Gastrocnemius medialis (tissue), 4 donors: Measurements from ENCODE around the gene DMGDH. TPM values are rescaled to one million over a fixed set of nuclear protein-coding genes. Genes with fewer than 3 reads are reported as not detected.
A peak's percentile ranks its signal among the peaks of the same experiment; 100 is the strongest.

ENCODE experiments used
- ATAC-seq, 2 donors: fragments of 150-250 bp; one replicate each; pipeline ENCODE4 v1.9.1; 2016
- DNase-seq, 2 donors: peaks; one replicate each; pipeline ENCODE4 v3.0.0-alpha.2; 2019
- H3K27ac ChIP-seq, 4 donors: fragments of 200-600 bp; sonication (generic); 1 replicate in 1 of 4; 2 replicates in 3 of 4; pipeline ENCODE4 v1.5.1; 2016 to 2018; ENCODE audit warnings: mild to moderate bottlenecking in 2 of 4, moderate library complexity in 1 of 4
- H3K27me3 ChIP-seq, 3 donors: fragments of 200-600 bp; sonication (generic) in 2 of 3; 1 replicate in 1 of 3; 2 replicates in 2 of 3; pipeline versions ENCODE4 v1.5.1 to v1.6.0; 2016 to 2019; ENCODE audit warnings: mild to moderate bottlenecking in 1 of 3, moderate library complexity in 1 of 3
- H3K36me3 ChIP-seq, 2 donors: fragments of 200-600 bp; sonication (generic) in 1 of 2; one replicate each; pipeline ENCODE4 v1.5.1; 2017 to 2018
- H3K4me1 ChIP-seq, 2 donors: fragments of 200-600 bp; sonication (generic) in 1 of 2; one replicate each; pipeline ENCODE4 v1.5.1; 2016 to 2017; ENCODE audit warnings: mild to moderate bottlenecking in 2 of 2
- H3K4me3 ChIP-seq, 4 donors: fragments of 200-600 bp; sonication (generic) in 3 of 4; 1 replicate in 1 of 4; 2 replicates in 3 of 4; pipeline ENCODE4 v1.5.1; 2016 to 2019; ENCODE audit warnings: mild to moderate bottlenecking in 2 of 4
- H3K9me3 ChIP-seq, 3 donors: fragments of 200-600 bp; sonication (generic) in 2 of 3; 1 replicate in 1 of 3; 2 replicates in 2 of 3; pipeline ENCODE4 v1.5.1; 2016 to 2019
- POLR2A ChIP-seq, 2 donors: fragments of 450-650 bp; IDR thresholded peaks; one replicate each; pipeline ENCODE4 v1.6.1; 2017; ENCODE audit warnings: antibody characterized with exemption in 2 of 2, mild to moderate bottlenecking in 2 of 2, moderate library complexity in 2 of 2
- in situ Hi-C, 4 donors: fragments of 200-750 bp; cut with MboI; loops; one replicate each; pipeline versions ENCODE4 v1.15.0 to v1.8.0; 2017; ENCODE audit warnings: low sequenced_read_pairs in 4 of 4
- intact Hi-C: fragments of 100-400 bp; cut with DNase I; formaldehyde crosslinking; loops from one replicate; pipeline ENCODE4 v1.15.1; 2023; ENCODE audit warnings: low total_unique reads
- total RNA-seq, 4 donors: library from RNA; depleted of rRNA; stranded (reverse); fragments of >200 nt; gene quantifications; one replicate each; pipeline versions ENCODE4 v1.1.0 to v1.2.3, GENCODE V29; 2016
- TF ChIP-seq, protein P1 (sequence below), 5 experiments: fragments of 450-650 bp in 3 of 5; fragments of 200-600 bp in 2 of 5; sonication (generic) in 2 of 5; IDR thresholded peaks in 4 of 5; conservative IDR thresholded peaks in 1 of 5; 1 replicate in 4 of 5; 2 replicates in 1 of 5; pipeline ENCODE4 v1.5.1; 2016 to 2019; ENCODE audit warnings: antibody characterized with exemption in 5 of 5, mild to moderate bottlenecking in 3 of 5, moderate library complexity in 3 of 5

Gene DMGDH
- total RNA-seq, 4 donors from 2014 or later = 0.15 to 1.8 (median 0.65) TPM

DNA sequence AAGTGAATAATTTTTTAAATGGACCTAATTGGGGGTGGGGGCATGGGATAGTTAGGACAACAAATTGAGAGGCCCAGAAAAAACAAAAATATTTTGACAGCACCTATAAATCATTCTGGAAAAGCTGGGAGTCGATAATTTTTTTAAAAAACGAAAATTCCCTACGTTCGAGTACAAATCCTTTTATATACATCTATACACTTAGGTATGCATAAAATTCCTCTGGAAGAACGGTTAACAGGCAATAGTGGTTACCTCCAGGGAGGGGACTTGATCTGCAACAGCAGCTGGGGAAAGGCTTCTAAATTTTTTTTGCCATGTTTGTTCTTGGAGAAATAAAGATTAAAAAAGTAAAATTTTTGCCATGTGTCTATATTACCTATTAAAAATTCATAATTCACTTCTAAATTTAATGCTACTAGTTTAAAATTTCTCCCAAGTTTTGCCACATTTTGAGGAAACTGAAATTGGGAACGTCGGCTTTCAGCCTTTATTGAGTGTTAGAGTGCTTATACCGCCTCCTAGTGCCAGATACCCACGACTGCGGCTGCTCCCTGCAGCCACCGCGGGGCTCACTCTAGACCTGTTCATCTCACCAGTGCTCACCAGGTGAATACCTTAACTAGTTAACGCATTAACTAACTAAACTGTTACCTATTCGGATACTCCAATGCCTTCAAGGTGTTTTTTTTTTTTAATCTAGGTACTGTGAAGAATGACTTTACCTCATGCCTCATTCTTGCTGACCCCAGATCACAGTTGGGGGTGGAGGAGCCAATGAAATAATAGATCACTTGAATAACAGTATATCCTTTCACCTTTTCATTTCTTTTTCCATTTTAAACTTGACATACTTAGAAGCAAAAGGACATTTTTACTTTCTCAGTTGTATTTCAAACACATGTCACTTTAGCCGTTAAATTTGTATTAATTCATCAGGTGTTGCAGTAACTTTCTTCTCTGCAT is 40.3 kb upstream of the DMGDH start:
- Histone ChIP-seq H3K4me3 (no peak overlapping the region), H3K9me3 (no peaks in the 10 kb centered on the region), H3K27me3 (peaks cover 22 to 36% (median 33%) of the 10 kb centered on the region in 3 donors), H3K27ac (no peak overlapping the region), H3K4me1 (no peaks in the 10 kb centered on the region), H3K36me3 (no peaks in the 10 kb centered on the region)
- no peak for ATAC-seq
- intact Hi-C loops = loop anchor here (2.0 kb wide), 1 partner anchor 85 kb away; no protein-coding TSS in a partner anchor
- no peak for DNase-seq
- TF ChIP-seq, protein P1, sequence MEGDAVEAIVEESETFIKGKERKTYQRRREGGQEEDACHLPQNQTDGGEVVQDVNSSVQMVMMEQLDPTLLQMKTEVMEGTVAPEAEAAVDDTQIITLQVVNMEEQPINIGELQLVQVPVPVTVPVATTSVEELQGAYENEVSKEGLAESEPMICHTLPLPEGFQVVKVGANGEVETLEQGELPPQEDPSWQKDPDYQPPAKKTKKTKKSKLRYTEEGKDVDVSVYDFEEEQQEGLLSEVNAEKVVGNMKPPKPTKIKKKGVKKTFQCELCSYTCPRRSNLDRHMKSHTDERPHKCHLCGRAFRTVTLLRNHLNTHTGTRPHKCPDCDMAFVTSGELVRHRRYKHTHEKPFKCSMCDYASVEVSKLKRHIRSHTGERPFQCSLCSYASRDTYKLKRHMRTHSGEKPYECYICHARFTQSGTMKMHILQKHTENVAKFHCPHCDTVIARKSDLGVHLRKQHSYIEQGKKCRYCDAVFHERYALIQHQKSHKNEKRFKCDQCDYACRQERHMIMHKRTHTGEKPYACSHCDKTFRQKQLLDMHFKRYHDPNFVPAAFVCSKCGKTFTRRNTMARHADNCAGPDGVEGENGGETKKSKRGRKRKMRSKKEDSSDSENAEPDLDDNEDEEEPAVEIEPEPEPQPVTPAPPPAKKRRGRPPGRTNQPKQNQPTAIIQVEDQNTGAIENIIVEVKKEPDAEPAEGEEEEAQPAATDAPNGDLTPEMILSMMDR (IDR thresholded peaks at IDR 0.05 in 4 of 5, conservative IDR thresholded peaks at IDR 0.05 in 1 of 5) = peak in 3 of 5 experiments; percentile 16 to 47 (median 24)
- TF ChIP-seq POLR2A (IDR thresholded peaks at IDR 0.05) = no peak
- in situ Hi-C loops = loop anchor here in 1 of 4 donors (10.0 kb wide), 1 partner anchor 75 kb away; no protein-coding TSS in a partner anchor

DNA sequence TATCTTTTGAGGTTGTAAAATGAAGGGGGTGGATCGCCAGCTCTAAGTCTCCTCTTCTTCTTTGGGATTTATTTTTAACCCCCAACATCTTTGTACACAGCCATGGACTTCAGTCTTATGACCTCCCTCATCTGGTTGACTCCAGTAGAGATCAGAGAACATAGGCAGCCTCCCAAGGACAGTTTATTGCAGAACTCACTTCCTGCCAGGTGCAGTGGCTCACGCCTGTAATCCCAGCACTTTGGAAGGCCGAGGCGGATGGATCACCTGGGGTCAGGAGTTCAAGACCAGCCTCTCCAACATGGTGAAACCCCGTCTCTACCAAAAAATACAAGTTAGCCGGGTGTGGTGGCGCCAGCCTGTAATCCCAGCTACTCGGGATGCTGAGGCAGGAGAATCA is 39.3 kb upstream of the DMGDH start:
- TF ChIP-seq, protein P1 (IDR thresholded peaks at IDR 0.05 in 4 of 5, conservative IDR thresholded peaks at IDR 0.05 in 1 of 5) = no peak
- no peak for TF ChIP-seq POLR2A (IDR thresholded peaks at IDR 0.05)
- Histone ChIP-seq H3K27me3 (peaks cover 22 to 36% (median 30%) of the 10 kb centered on the region in 3 donors), H3K9me3 (no peaks in the 10 kb centered on the region), H3K27ac (no peak overlapping the region), H3K4me1 (no peaks in the 10 kb centered on the region), H3K4me3 (no peak overlapping the region), H3K36me3 (no peaks in the 10 kb centered on the region)
- ATAC-seq (no peak), DNase-seq (no peak)
- intact Hi-C loops = loop anchor here (2.0 kb wide), 1 partner anchor 84 kb away; no protein-coding TSS in a partner anchor
- in situ Hi-C loops = loop anchor here in 1 of 4 donors (10.0 kb wide), 1 partner anchor 74 kb away; no protein-coding TSS in a partner anchor

DNA sequence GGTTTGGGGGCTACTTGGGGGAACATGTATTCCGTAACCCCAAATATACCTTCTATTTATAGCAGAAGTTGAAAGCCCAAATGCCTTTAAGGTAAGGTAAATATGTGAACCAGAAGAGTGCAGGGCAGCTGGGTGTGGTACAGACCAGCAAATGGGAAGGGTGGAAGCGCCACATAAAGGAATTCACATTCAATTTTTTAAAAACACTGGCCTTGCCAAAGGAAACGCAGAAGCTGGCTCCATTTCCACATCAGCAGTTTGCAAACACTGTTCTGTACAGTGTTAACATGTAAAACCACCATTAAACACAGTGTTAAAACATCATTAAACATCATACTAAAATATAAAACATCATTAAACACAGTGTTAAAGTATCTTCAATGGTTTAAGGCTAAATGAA is 38.6 kb upstream of the DMGDH start:
- Histone ChIP-seq H3K27ac (no peak overlapping the region), H3K4me1 (no peaks in the 10 kb centered on the region), H3K4me3 (no peak overlapping the region), H3K27me3 (peaks cover 22 to 29% (median 28%) of the 10 kb centered on the region in 3 donors), H3K36me3 (no peaks in the 10 kb centered on the region), H3K9me3 (no peaks in the 10 kb centered on the region)
- no peak for TF ChIP-seq POLR2A (IDR thresholded peaks at IDR 0.05)
- TF ChIP-seq, protein P1 (IDR thresholded peaks at IDR 0.05 in 4 of 5, conservative IDR thresholded peaks at IDR 0.05 in 1 of 5) = no peak
- intact Hi-C loops = loop anchor here (2.0 kb wide), 1 partner anchor 83 kb away; no protein-coding TSS in a partner anchor
- ATAC-seq (no peak), DNase-seq (no peak)
- in situ Hi-C loops = loop anchor here in 1 of 4 donors (10.0 kb wide), 1 partner anchor 73 kb away; no protein-coding TSS in a partner anchor

DNA sequence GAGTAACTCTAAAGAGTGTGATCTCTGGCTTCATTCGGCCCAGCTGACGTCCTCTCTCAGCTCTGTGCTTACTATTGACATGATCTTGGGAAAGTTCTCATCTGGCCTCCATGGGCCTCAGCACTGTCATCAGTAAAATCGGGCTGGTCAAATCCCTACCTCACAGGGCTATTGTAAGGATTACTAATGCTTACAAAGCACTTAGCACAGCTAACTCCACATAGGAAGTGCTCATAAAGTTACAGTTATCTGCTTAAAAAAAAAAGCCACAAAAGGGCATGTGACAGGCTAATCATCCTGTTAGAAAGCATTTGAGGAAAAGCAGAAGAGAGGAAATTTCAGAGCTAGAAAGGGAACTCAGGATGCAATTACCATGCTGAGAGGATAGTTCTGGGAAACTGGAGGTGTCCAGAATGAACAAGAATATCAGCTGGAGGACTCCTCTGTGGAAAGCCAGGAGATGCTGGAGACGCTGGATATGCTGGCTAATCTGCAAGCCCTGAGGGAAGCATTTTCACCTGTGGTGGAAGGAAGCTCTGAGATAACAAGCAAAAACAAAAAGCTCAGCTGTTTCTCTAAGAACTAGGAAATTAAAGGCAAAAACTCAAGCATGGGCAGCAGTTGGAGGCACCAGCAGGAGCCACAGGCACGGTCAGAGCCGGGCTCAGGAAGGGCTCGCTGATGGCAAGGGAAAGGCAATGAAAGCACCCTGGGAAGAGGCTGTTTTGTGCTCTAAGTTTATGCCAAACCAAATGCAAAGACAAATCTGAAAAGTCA is 37.7 kb upstream of the DMGDH start:
- Histone ChIP-seq H3K4me1 (no peaks in the 10 kb centered on the region), H3K27ac (no peak overlapping the region), H3K27me3 (peaks cover 16 to 22% (median 22%) of the 10 kb centered on the region in 3 donors), H3K9me3 (no peaks in the 10 kb centered on the region), H3K4me3 (no peak overlapping the region), H3K36me3 (no peaks in the 10 kb centered on the region)
- intact Hi-C loops = no loop called here
- DNase-seq (no peak), ATAC-seq (no peak)
- TF ChIP-seq, protein P1 (IDR thresholded peaks at IDR 0.05 in 4 of 5, conservative IDR thresholded peaks at IDR 0.05 in 1 of 5) = no peak
- no peak for TF ChIP-seq POLR2A (IDR thresholded peaks at IDR 0.05)
- in situ Hi-C loops = loop anchor here in 1 of 4 donors (10.0 kb wide), 1 partner anchor 72 kb away; no protein-coding TSS in a partner anchor
